ENCODE measurements around the gene SIAE.
A peak's percentile ranks its signal among the peaks of the same experiment; 100 is the strongest.
"Not testable (repeated sequence)": the region's sequence is repeated elsewhere in the genome, so short reads cannot be mapped to it uniquely, and the experiment has no call there.

Gene SIAE

DNA sequence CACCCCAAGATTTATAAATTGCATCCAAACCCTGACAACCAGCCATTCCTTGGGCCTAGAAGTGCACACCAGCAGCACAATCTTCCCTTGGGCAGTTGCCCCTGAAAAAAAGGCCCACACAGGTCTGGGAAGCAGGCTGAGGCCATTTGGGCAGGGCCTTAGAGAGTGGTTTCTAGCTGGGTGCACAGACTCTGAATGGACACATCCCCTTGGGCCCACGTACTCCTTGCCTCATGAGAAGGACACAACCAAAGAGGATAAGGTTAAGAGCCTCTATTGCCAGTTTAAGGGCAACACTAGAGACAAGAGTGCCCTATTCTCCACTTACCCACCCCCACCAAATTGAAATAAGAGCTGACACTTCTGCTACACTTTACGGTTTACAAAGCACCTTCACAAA, 63.2 kb downstream of the SIAE start:
- Histone ChIP-seq H4K20me1 (ENCODE audit: insufficient read depth, low read length, poor library complexity, severe bottlenecking) (no peaks in the 10 kb centered on the region), H3K9me2 (replicated peaks; ENCODE audit: low read depth, low read length) (no peaks in the 10 kb centered on the region), H3K27me3 (ENCODE audit: insufficient read depth, low read length, poor library complexity, severe bottlenecking) (no peaks in the 10 kb centered on the region), H3K4me3 (ENCODE audit: low read length, poor library complexity, severe bottlenecking) (no peak overlapping the region), H3K4me1 (ENCODE audit: insufficient read depth, low read length, poor library complexity, severe bottlenecking) (peaks cover 15% of the 10 kb centered on the region), H3K79me2 (ENCODE audit: insufficient read depth, low read length) (no peaks in the 10 kb centered on the region), H3F3A (ENCODE audit: low read depth) (no peaks in the 10 kb centered on the region), H3K9me3 (ENCODE audit: insufficient read depth, low read depth, low read length) (no peaks in the 10 kb centered on the region), H3K9ac (ENCODE audit: low read depth, low read length, poor library complexity, severe bottlenecking) (no peak overlapping the region), H3K36me3 (ENCODE audit: insufficient read depth, low read length) (no peaks in the 10 kb centered on the region), H2AFZ (ENCODE audit: low read length) (no peak overlapping the region), H3K4me2 (ENCODE audit: low read depth, low read length, poor library complexity, severe bottlenecking) (no peak overlapping the region)
- TF ChIP-seq, protein P1, sequence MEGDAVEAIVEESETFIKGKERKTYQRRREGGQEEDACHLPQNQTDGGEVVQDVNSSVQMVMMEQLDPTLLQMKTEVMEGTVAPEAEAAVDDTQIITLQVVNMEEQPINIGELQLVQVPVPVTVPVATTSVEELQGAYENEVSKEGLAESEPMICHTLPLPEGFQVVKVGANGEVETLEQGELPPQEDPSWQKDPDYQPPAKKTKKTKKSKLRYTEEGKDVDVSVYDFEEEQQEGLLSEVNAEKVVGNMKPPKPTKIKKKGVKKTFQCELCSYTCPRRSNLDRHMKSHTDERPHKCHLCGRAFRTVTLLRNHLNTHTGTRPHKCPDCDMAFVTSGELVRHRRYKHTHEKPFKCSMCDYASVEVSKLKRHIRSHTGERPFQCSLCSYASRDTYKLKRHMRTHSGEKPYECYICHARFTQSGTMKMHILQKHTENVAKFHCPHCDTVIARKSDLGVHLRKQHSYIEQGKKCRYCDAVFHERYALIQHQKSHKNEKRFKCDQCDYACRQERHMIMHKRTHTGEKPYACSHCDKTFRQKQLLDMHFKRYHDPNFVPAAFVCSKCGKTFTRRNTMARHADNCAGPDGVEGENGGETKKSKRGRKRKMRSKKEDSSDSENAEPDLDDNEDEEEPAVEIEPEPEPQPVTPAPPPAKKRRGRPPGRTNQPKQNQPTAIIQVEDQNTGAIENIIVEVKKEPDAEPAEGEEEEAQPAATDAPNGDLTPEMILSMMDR (conservative IDR thresholded peaks at IDR 0.05; ENCODE audit: low read length) = no peak
- TF ChIP-seq EZH2phosphoT487 (IDR thresholded peaks at IDR 0.05; ENCODE audit: borderline replicate concordance) = no peak

DNA sequence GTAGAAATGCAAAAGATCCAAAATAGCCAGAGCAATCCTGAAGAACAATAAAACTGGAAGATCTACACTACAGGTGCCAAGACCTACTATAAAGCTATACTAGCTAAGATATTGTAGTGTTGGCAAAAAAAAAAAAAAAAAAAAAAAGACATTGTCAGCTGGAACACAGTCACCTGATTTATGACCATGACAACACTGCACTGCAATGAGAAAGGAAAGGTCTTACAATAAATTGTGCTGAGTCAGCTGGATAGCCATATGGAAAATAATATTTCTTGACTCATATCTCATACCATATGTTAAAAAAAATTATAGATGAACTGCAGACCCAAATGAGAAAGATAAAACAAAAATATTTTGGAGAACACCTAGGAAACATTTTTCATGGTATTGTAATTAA, 65.4 kb downstream of the SIAE start:
- Histone ChIP-seq H3F3A (ENCODE audit: low read depth) (no peaks in the 10 kb centered on the region), H3K4me3 (ENCODE audit: low read length, poor library complexity, severe bottlenecking) (no peak overlapping the region), H3K9ac (ENCODE audit: low read depth, low read length, poor library complexity, severe bottlenecking) (no peak overlapping the region), H4K20me1 (ENCODE audit: insufficient read depth, low read length, poor library complexity, severe bottlenecking) (no peaks in the 10 kb centered on the region), H3K27me3 (ENCODE audit: insufficient read depth, low read length, poor library complexity, severe bottlenecking) (no peaks in the 10 kb centered on the region), H2AFZ (ENCODE audit: low read length) (no peak overlapping the region), H3K9me3 (ENCODE audit: insufficient read depth, low read depth, low read length) (no peaks in the 10 kb centered on the region), H3K79me2 (ENCODE audit: insufficient read depth, low read length) (no peaks in the 10 kb centered on the region), H3K4me2 (ENCODE audit: low read depth, low read length, poor library complexity, severe bottlenecking) (no peak overlapping the region), H3K9me2 (replicated peaks; ENCODE audit: low read depth, low read length) (no peaks in the 10 kb centered on the region), H3K4me1 (ENCODE audit: insufficient read depth, low read length, poor library complexity, severe bottlenecking) (peaks cover 15% of the 10 kb centered on the region), H3K36me3 (ENCODE audit: insufficient read depth, low read length) (no peaks in the 10 kb centered on the region)
- TF ChIP-seq, protein P1 (conservative IDR thresholded peaks at IDR 0.05; ENCODE audit: low read length) = no peak
- no peak for TF ChIP-seq EZH2phosphoT487 (IDR thresholded peaks at IDR 0.05; ENCODE audit: borderline replicate concordance)

DNA sequence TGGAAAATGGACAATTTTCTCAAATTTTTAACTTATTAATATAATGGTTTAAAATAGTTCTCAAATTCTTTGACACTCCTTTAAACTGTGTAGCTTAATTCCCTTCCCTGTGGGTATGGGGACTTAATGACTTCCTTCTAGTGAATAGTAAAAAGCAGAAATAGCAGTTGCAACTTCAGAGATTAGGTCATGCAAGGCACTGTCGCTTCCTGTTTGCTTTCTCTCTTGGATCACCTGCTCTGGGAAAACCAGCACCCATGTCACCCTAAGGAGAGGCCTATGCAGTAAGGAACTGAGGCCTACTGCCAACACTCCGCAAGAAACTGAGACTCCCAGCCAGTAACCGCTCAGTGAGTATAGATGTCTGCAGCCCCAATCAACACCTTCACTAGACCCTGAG, 67.8 kb downstream of the SIAE start:
- H3K9ac ChIP-seq (ENCODE audit: low read depth, low read length, poor library complexity, severe bottlenecking) = no peak overlapping the region
- H3K9me3 ChIP-seq (ENCODE audit: insufficient read depth, low read depth, low read length) = no peaks in the 10 kb centered on the region
- H3K27me3 ChIP-seq (ENCODE audit: insufficient read depth, low read length, poor library complexity, severe bottlenecking) = no peaks in the 10 kb centered on the region
- no peak overlapping the region for H2AFZ ChIP-seq (ENCODE audit: low read length)
- H4K20me1 ChIP-seq (ENCODE audit: insufficient read depth, low read length, poor library complexity, severe bottlenecking) = no peaks in the 10 kb centered on the region
- H3F3A ChIP-seq (ENCODE audit: low read depth) = no peaks in the 10 kb centered on the region
- H3K4me1 ChIP-seq (ENCODE audit: insufficient read depth, low read length, poor library complexity, severe bottlenecking) = peaks cover 5% of the 10 kb centered on the region
- no peaks in the 10 kb centered on the region for H3K36me3 ChIP-seq (ENCODE audit: insufficient read depth, low read length)
- no peaks in the 10 kb centered on the region for H3K79me2 ChIP-seq (ENCODE audit: insufficient read depth, low read length)
- no peak for TF ChIP-seq EZH2phosphoT487 (IDR thresholded peaks at IDR 0.05; ENCODE audit: borderline replicate concordance)
- TF ChIP-seq, protein P1 (conservative IDR thresholded peaks at IDR 0.05; ENCODE audit: low read length) = no peak
- H3K9me2 ChIP-seq (replicated peaks; ENCODE audit: low read depth, low read length) = no peaks in the 10 kb centered on the region
- H3K4me3 ChIP-seq (ENCODE audit: low read length, poor library complexity, severe bottlenecking) = no peak overlapping the region
- H3K4me2 ChIP-seq (ENCODE audit: low read depth, low read length, poor library complexity, severe bottlenecking) = peak overlapping the region; percentile 24

DNA sequence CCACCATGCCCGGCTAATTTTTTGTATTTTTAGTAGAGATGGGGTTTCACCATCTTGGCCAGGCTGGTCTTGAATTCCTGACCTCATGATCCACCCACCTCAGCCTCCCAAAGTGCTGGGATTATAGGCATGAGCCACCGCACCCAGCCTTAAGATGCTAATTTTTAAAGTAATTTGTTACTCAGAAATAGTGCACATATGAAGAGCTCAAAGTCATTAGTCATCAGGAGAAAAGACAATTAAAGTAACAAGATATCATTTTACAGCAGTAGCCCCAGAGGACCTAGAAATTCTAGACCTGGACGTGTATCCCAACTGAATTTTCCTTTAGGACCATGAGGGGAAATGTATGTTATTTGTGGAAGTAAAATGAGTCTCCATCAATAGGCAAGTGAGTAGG, 70.8 kb downstream of the SIAE start:
- H3K4me3 ChIP-seq (ENCODE audit: low read length, poor library complexity, severe bottlenecking); H3K4me2 ChIP-seq (ENCODE audit: low read depth, low read length, poor library complexity, severe bottlenecking); H3K79me2 ChIP-seq (ENCODE audit: insufficient read depth, low read length); H3K4me1 ChIP-seq (ENCODE audit: insufficient read depth, low read length, poor library complexity, severe bottlenecking); H2AFZ ChIP-seq (ENCODE audit: low read length); H3K9me3 ChIP-seq (ENCODE audit: insufficient read depth, low read depth, low read length); H3K9ac ChIP-seq (ENCODE audit: low read depth, low read length, poor library complexity, severe bottlenecking); H3K36me3 ChIP-seq (ENCODE audit: insufficient read depth, low read length); H3K9me2 ChIP-seq (replicated peaks; ENCODE audit: low read depth, low read length); H4K20me1 ChIP-seq (ENCODE audit: insufficient read depth, low read length, poor library complexity, severe bottlenecking); H3K27me3 ChIP-seq (ENCODE audit: insufficient read depth, low read length, poor library complexity, severe bottlenecking); H3F3A ChIP-seq (ENCODE audit: low read depth): not testable (repeated sequence)
